ENCODE results near the gene CASP10.

CASP10 gene

DNA sequence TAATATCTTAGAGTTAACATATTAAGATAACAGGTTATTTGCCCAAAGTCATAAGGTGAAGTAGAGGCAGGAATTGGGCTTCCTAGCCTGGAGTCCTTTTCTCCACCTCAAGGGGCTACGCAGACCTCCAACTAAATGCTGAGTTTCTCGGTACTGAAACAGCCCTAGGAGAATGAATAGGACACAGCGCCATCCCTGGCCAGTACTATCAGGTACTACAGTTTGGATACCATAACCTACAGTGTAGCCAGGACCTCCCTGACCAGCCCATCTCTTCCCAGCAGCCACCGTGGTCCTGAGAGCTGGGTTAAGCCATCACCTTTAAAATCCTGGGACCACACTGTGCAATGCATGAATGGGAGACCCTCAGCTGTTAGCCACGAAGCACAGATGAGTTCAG, 93.0 kb downstream of the CASP10 start:
- TF ChIP-seq CTCF (conservative IDR thresholded peaks at IDR 0.05; ENCODE audit: low read depth, low read length), result peak; percentile 9
- no peak overlapping the region for H3K4me3 ChIP-seq (ENCODE audit: low read depth, low read length)
- no peak for DNase-seq (ENCODE audit: low read depth)

- no peak for DNase-seq (ENCODE audit: low read depth)
- no peak overlapping the region for H3K4me3 ChIP-seq (ENCODE audit: low read depth, low read length)
- TF ChIP-seq CTCF (conservative IDR thresholded peaks at IDR 0.05; ENCODE audit: low read depth, low read length), result no peak
These were observed 93.6 kb downstream of the CASP10 start for GRCh38 chr2:201276511-201276910.

Data from choroid plexus epithelial cell (primary cell).